HL-60 (cell line): ENCODE results near the gene TACC3.
A peak's percentile ranks its signal among the peaks of the same experiment; 100 is the strongest.

Experiments
- DNase-seq, 2 experiments: peaks; one replicate each; pipeline ENCODE4 v3.0.0-alpha.2; 2010 to 2020; ENCODE audit warnings: low read depth in 1 of 2, low spot score in 1 of 2
- H3K27ac ChIP-seq: fragments of 250-450 bp; sonication (Bioruptor Pico); replicated peaks from 2 replicates; pipeline ENCODE4 v1.5.1; 2020; ENCODE audit warnings: mild to moderate bottlenecking, moderate library complexity
- H3K27me3 ChIP-seq: fragments of 250-450 bp; sonication (Bioruptor Pico); 2 replicates; pipeline ENCODE4 v1.5.1; 2021; ENCODE audit warnings: mild to moderate bottlenecking, moderate library complexity; ENCODE audit not compliant: insufficient read depth, poor library complexity, severe bottlenecking
- H3K4me3 ChIP-seq: replicated peaks from 2 replicates; pipeline ENCODE4 v1.5.1; 2011; ENCODE audit warnings: mild to moderate bottlenecking, control low read depth, low read length; ENCODE audit not compliant: insufficient read depth
- CTCF ChIP-seq: IDR thresholded peaks from one replicate; pipeline ENCODE4 v1.5.1; 2011; ENCODE audit warnings: low read length, control low read depth, inconsistent platforms; ENCODE audit not compliant: insufficient read depth
- GABPA ChIP-seq: IDR thresholded peaks from 2 replicates; pipeline ENCODE4 v1.6.1; 2012; ENCODE audit warnings: low read depth
- POLR2AphosphoS5 ChIP-seq: IDR thresholded peaks from 2 replicates; pipeline ENCODE4 v1.6.1; 2012; ENCODE audit warnings: low read depth
- REST ChIP-seq: IDR thresholded peaks from 2 replicates; pipeline ENCODE4 v1.6.1; 2012; ENCODE audit warnings: low read depth; ENCODE audit not compliant: insufficient replicate concordance
- SPI1 ChIP-seq: IDR thresholded peaks from 2 replicates; pipeline ENCODE4 v1.6.1; 2012; ENCODE audit warnings: low read depth, mild to moderate bottlenecking, borderline replicate concordance

The TACC3 gene

GRCh38 chr4:1767770-1768366 is 46.5 kb downstream of the TACC3 start:
- H3K27ac ChIP-seq: no peak overlapping the region
- peaks cover 23% of the 10 kb centered on the region for H3K27me3 ChIP-seq
- TF ChIP-seq GABPA (no peak), SPI1 (no peak), CTCF (peak; percentile 25)
- DNase-seq: peak in 1 of 2 experiments; percentile 30
- H3K4me3 ChIP-seq: 0 out of 2 replicates have a peak overlapping the region, but pooled peaks have one; percentile 6

- H3K27ac ChIP-seq: no peak overlapping the region
- peaks cover 19% of the 10 kb centered on the region for H3K27me3 ChIP-seq
- TF ChIP-seq REST: no peak
- TF ChIP-seq POLR2AphosphoS5: no peak
- TF ChIP-seq GABPA: no peak
- TF ChIP-seq CTCF: no peak
- no peak for TF ChIP-seq SPI1
- H3K4me3 ChIP-seq: no peak overlapping the region
- DNase-seq: no peak
These were observed 47.2 kb downstream of the TACC3 start for GRCh38 chr4:1768367-1769034.

- Histone ChIP-seq H3K27ac (no peak overlapping the region), H3K27me3 (peaks cover 9% of the 10 kb centered on the region), H3K4me3 (no peak overlapping the region)
- no peak for DNase-seq
- TF ChIP-seq SPI1 (no peak), POLR2AphosphoS5 (no peak), CTCF (no peak), GABPA (no peak), REST (no peak)
These were observed 48.4 kb downstream of the TACC3 start for GRCh38 chr4:1769692-1770091.

GRCh38 chr4:1770245-1770644 is 48.9 kb downstream of the TACC3 start:
- no peak for DNase-seq
- no peak overlapping the region for H3K27ac ChIP-seq
- no peak overlapping the region for H3K4me3 ChIP-seq
- peaks cover 5% of the 10 kb centered on the region for H3K27me3 ChIP-seq
- TF ChIP-seq POLR2AphosphoS5 (no peak), SPI1 (no peak), REST (no peak), GABPA (no peak), CTCF (no peak)
